GM21515 (cell line): ENCODE measurements around the gene KHDRBS1.
"Not testable (repeated sequence)": the region's sequence is repeated elsewhere in the genome, so short reads cannot be mapped to it uniquely, and the experiment has no call there.

Experiments
- ATAC-seq: cut with Tn5 transposase; IDR thresholded peaks from one replicate; pipeline ENCODE4 v1.9.1; 2021; ENCODE audit not compliant: unreplicated experiment

KHDRBS1 gene, protein sequence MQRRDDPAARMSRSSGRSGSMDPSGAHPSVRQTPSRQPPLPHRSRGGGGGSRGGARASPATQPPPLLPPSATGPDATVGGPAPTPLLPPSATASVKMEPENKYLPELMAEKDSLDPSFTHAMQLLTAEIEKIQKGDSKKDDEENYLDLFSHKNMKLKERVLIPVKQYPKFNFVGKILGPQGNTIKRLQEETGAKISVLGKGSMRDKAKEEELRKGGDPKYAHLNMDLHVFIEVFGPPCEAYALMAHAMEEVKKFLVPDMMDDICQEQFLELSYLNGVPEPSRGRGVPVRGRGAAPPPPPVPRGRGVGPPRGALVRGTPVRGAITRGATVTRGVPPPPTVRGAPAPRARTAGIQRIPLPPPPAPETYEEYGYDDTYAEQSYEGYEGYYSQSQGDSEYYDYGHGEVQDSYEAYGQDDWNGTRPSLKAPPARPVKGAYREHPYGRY

GRCh38 chr1:32013386-32014198 is at the start of gene KHDRBS1:
KHDRBS1 (plus strand) TSS chr1:32013868; CDS start chr1:32013996, 128 bp downstream.
- ATAC-seq: peak; percentile 78

DNA sequence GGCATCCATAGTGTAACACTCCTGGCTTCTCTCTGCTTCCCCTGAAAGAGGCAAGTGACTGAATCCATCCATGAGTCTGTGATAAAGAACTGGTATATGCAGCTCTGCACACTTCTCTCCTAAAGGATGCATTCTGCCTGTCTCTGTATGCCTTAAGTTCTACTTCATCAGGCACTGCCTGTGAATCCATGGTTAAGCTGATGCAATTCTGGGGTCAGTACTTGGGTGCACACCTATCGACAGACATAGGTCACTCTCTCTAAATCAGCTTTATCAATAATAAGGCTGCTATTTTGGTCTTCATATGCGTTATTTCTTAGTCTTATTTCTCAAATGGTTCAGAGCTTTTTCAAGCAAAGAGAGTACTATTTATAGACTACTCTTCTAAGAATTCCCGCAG is 42.8 kb upstream of the KHDRBS1 start:
- no peak for ATAC-seq

DNA sequence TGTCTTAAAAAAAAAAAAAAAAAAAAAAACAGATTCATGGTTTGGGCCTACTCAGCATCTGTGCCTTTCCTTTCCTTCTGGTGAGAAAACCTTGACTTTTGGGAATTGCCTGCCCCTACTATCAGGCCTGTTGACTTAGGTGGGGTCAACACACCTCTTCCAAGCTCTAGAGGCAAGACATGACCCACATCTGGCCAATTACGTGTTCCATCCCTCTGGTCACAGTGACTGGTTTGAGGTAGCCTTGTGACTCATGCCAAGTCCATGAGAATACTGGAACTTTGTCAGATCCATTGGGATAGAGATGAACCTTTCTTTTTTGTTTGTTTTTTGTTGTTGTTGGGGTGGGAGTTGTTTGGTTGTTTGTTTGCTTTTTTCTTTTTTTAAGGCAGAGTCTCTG is 37.3 kb upstream of the KHDRBS1 start:
- ATAC-seq: no peak

GRCh38 chr1:31977385-31978131 is 36.1 kb upstream of the KHDRBS1 start:
- ATAC-seq: no peak

DNA sequence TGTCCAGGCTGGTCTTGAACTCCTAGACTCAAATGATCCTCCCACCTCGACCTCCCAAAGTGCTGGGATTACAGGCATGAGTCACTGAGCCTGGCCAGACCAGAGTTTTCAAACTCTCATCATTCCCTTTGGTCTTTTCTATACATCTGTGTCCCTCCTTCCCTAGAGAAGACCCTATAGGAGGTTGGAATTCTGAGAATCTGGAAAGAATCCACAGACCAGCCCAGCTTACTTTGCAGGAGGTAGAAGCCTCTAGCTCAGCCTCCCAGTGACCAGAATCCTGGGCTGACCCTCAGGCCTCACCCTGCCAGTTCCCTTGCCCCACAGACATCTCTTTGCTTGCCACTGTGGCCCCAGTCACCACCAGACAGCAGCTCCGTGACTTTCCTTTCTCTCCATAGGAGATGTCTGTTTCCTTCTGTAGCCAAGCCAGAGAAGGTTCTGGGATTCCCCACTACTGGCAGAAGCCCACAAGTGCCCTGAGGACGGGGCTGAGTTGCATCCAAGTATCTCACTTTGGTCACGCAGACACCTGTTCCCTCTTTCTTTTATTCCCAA is 34.7 kb upstream of the KHDRBS1 start:
- ATAC-seq: no peak

DNA sequence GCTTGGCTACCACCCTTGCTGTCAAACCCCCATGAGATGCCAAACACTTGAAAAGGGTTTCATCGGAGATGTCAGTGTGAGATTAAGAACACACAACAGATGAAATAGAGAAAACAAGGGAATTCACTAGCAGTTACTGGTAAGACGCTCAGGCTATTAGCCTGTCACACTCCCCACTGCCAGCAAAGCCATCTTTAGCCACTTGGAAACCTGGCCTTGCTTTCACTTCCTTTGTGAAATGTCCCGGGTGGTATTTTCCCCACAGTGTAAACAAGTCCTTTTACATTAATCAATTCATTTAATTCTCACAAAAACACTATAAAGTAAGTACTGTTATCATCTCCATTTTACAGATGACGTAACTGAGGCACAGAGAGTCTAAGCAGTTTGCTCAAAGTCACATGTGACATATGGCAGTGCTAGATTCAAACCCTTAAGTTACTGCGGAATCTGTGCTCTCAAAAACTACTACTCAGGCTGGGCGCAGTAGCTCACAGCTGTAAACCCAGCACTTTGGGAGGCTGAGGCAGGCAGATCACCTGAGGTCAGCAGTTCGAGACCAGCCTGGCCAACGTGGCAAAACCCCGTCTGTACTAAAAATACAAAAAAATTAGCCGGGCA is 32.7 kb upstream of the KHDRBS1 start:
- no peak for ATAC-seq

- no peak for ATAC-seq
Observed at GRCh38 chr1:31981456-31981839, 32.2 kb upstream of the KHDRBS1 start.

DNA sequence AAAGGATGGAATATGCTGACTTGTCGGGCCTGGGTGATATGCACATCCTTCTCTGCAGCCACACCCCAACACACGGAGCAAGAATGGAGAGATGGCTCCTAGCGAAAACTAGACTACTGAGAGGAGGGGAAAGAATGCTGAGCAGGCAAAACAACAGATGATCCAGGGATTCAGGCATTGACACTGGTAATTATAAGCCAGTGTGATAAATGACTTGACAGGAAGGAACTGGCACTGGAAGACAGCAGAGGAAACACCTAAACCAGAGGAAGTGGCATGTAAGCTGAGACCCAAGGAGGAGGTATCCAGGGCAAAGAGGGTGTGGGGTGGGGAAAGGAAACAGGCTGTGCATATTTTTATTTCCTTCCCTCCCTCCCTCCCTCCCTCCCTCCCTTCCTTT is 31.7 kb upstream of the KHDRBS1 start:
- ATAC-seq: no peak

DNA sequence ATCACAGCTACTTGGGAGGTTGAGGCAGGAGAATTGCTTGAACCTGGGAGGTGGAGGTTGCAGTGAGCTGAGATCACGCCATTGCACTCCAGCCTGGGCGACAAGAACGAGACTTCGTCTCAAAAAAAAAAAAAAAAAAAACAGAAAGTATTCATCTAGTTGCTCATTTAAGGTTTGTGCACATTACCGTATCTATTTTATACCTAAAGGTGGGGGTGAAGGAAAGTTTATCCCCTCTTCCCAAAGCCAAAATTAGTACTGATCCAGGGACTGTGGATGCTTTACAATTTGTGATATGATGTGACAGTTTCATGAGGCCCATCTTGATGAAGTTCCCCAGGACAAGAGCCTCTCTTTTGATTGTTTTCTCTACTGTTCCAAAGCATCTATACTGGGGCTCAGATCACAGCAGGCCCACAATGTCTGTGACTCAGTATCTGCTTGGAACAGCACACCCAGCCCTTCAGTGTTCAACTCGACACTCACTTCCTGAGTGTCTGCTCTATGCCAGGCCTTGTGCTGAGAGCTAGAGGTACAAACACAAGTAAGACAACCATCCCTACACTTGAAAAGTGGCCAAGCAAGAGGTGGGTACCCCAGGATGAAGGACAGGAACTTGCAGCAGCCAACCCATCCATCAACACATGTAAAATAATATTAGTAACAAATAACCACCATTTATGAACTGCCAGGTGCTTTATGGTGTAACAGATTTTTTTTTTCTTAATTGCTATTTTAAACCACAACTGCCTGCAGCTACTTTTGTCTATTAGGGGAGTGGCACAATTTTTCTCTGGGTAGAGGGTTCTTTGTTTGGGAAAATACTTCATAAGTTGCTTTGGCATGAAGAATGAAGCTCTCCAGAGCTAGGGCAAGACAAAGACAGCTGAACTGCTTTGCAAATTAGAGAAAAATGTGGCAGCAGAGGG is 29.0 kb upstream of the KHDRBS1 start:
- no peak for ATAC-seq

GRCh38 chr1:31985430-31985829 is 28.2 kb upstream of the KHDRBS1 start:
- no peak for ATAC-seq

DNA sequence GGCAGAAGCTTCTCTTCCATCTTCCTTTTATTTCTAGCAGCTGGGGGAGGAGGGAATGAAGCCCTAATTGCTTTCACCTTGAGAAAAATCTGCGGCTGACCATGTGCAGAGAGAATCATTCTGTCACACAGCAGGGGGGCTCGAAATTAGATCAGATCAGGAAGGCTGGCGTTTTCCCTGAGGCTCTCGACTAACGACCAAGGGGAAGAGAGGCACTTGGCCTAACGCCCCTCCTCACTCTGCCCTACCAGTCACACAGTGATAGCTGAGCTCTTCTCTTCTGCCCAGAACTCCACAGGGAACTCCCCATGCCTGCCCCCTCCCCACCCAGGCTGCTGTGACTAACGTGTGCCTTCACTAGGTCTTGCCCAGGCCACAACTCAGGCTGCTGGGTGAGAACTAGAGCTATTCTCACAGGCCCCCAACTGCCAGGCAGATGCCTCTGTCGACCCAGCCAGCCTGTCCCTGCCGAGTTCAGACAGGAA is 26.5 kb upstream of the KHDRBS1 start:
- ATAC-seq: no peak

GRCh38 chr1:31989964-31990363 is 23.7 kb upstream of the KHDRBS1 start:
- no peak for ATAC-seq

- ATAC-seq: no peak
Observed at GRCh38 chr1:31991182-31991581, 22.5 kb upstream of the KHDRBS1 start.

GRCh38 chr1:31995263-31995662 is 18.4 kb upstream of the KHDRBS1 start:
- no peak for ATAC-seq

DNA sequence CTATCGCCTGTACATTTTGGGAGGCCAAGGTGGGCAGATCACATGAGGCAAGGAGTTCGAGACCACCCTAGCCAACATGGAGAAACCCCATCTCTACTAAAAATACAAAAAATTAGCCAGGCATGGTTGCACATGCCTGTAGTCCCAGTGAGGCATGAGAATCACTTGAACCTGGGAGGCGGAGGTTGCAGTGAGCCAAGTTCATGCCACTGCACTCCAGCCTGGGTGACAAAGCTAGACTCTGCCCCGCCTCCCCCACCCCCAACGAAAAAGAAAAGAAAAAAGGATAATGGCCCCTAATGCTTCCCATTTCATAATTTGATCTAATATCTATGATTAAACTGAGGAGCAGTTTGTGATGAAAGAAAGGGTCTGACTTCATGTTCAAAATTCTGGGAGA is 17.5 kb upstream of the KHDRBS1 start:
- not testable (repeated sequence) for ATAC-seq

GRCh38 chr1:32001863-32002262 is 11.8 kb upstream of the KHDRBS1 start:
- ATAC-seq: no peak

GRCh38 chr1:32002285-32002684 is 11.4 kb upstream of the KHDRBS1 start:
- not testable (repeated sequence) for ATAC-seq

GRCh38 chr1:32005522-32005921 is 8.1 kb upstream of the KHDRBS1 start:
- no peak for ATAC-seq

DNA sequence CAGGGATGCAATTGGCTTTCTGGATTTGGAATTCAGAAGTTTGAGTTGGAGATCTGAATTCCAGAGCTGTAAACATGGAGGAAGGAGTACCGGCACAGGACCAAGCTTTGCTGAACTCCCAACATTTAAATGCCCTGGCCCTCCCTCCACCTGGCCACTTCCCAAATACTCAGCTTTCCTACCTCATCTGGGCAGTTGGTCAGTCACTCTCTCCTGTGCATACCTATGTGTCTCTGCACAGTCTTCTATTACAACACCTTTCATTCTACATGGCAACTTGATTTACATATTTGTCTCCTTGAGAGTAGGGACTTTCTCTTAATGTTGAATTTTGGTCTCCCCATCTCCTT is 6.1 kb upstream of the KHDRBS1 start:
- no peak for ATAC-seq

DNA sequence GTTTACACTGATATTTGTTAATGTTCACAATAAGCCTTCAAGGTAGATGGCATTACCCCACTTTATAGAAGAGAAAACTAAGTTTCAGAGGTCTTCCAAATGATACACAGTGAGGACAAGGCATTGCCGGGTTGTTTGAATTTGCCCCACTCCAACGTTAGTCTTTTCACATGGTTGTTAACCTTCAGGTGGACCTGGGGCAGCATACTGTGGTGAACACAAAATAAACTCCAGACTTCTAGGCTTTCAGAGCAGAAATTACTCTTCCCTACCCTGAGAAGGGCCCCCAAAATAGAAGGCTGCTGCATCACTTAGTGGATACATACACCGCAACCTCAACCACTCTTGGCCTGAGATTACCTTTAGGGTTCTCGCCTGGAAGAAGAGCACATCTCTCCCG is 3.4 kb upstream of the KHDRBS1 start:
- no peak for ATAC-seq
